Jurkat, Clone E6-1 (cell line): ENCODE measurements around the gene SUMF1.
A peak's percentile ranks its signal among the peaks of the same experiment; 100 is the strongest.

Source experiments
- DNase-seq: peaks from one replicate; pipeline ENCODE4 v3.0.0-alpha.2; 2011; ENCODE audit warnings: low read depth, low spot score
- H3K4me3 ChIP-seq: 2 replicates; pipeline ENCODE4 v1.5.1; 2011; ENCODE audit warnings: mild to moderate bottlenecking, low read length, control low read depth, moderate library complexity

The SUMF1 gene

DNA sequence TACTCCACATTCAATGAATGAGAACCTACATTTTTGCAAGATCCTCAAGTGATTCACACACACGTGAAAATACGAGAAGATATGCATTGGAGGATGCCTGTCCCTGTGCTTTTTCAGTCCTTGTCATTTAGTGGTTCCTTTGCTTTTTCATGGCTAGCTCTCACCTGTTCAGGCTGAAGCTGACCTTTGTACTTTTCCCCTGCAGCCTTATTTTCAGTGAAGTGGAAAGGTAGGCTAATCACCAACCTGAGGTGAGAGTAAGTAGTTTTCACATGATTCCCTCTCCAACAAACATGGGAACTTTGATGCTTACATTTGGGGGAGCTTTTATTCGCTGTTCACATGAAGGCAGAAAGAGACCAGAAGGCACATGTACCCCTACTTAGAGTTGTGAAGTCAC is 34.4 kb upstream of the SUMF1 start:
- DNase-seq: no peak
- H3K4me3 ChIP-seq: no peak overlapping the region

DNA sequence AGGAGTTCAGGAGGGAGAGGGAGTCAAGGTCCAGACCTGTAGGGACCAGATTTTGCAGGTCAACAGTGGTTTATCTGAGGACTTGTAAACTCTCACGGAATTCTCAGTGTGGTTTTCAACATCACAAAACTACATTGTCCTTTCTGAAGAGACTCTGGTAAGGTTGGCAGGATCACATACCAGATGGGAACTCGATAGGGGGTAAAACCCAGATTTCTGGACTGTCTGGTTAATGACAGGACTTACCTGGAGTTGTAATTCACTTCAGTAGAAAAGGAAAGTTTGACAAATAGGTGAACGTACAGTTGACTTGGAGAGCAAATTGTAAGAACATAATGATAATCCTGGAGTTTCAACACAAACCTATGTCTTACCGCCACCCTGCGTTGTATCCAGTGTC is 31.4 kb upstream of the SUMF1 start:
- DNase-seq: no peak
- H3K4me3 ChIP-seq: no peak overlapping the region

DNA sequence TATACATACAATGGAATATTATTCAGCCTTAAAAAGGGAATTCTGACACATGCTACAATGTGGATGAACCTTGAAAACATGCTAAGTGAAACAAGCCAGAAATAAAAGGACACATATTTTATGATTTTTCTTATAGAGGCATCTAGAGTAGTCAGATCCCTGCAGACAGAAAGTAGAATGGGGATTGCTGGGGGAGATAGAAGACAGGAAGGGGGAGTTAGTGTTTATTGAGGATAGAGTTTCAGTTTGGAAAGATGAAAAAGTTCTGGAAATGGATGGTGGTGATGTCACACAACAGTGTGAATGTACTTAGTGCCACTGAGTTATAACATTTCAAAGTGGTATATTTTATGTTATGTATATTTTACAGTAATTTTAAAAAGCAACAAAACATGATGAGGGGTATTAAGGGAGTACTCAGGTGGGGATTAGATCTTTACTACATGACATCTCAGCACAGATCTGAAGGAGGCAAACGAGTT is 30.8 kb upstream of the SUMF1 start:
- no peak overlapping the region for H3K4me3 ChIP-seq

DNA sequence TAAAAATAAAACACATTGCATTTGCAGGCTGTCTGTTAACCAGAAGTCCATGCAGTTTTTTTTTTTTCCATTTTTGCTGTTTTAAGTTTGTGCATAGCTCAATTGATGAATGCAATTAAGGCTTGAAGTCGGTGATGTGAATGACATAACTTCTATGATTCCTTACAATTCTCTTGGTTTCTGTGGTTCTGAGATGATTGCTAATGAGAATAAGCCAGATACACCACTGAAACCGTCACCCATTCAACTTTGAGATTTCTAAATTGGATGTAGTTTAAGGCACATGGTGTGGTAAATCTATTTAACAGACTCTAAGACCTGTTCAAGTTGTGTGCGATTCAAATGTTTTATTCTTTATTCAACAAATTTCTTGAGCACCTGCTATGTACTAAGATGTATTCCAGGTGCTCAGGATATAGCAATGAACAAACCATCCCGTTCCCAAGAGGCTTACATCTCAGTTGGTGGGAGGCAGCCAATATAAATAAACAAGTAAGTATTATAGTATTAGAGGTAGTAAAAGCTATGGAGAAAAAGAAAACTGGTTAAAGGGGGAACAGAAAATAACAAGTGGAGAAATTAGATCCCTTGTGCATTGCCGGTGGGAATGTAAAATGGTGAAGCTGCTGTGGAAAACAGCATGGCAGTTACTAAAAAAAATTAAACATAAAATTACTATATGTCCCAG is 30.1 kb upstream of the SUMF1 start:
- no peak overlapping the region for H3K4me3 ChIP-seq
- no peak for DNase-seq

More for the DNA sequence above, 30.8 kb upstream of the SUMF1 start:
- DNase-seq: no peak

- DNase-seq: no peak
- no peak overlapping the region for H3K4me3 ChIP-seq
Measured at GRCh38 chr3:4496087-4496452, 29.0 kb upstream of the SUMF1 start.

DNA sequence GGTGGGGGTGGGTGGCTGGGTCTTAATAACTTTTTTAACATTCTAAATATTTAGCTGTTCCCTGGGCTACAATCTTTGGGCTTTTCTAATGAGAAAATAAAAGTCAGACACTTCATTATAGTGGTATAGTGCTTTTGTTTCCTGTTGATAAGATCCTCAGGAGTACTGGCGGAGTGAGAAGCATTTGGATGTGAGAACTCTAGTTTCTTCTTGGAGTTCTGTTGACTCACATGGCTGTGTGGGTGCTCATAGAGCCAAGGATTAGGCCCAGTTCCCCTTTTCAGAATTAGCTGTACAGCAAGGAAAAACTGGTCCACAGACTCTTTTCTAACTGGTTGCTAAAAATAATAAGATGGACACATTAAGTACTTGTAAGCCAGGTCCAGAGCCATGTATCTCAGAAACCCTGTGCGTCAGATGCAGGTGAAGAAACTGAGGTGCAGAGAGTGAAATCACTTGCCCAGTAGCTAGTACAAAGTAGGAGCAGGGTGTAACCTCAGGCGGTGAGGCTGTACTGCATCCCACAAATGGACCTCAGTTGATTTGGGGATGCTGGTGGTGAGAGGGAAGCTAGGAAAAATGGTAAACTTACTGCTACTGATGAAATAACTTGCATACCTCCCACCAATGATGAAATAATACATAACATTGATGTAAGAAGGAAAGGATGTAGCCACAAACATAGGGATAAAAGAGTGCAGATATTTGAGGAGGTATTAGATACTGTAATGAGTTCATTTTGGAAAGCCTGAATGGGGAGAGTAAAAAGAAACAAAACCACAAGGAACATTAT is 28.4 kb upstream of the SUMF1 start:
- no peak for DNase-seq
- no peak overlapping the region for H3K4me3 ChIP-seq

GRCh38 chr3:4494895-4495264 is 27.8 kb upstream of the SUMF1 start:
- no peak overlapping the region for H3K4me3 ChIP-seq

GRCh38 chr3:4493941-4494894 is 27.1 kb upstream of the SUMF1 start:
- H3K4me3 ChIP-seq: peak overlapping the region; percentile 80
- DNase-seq: no peak

More at GRCh38 chr3:4494895-4495264, 27.8 kb upstream of the SUMF1 start:
- no peak for DNase-seq

DNA sequence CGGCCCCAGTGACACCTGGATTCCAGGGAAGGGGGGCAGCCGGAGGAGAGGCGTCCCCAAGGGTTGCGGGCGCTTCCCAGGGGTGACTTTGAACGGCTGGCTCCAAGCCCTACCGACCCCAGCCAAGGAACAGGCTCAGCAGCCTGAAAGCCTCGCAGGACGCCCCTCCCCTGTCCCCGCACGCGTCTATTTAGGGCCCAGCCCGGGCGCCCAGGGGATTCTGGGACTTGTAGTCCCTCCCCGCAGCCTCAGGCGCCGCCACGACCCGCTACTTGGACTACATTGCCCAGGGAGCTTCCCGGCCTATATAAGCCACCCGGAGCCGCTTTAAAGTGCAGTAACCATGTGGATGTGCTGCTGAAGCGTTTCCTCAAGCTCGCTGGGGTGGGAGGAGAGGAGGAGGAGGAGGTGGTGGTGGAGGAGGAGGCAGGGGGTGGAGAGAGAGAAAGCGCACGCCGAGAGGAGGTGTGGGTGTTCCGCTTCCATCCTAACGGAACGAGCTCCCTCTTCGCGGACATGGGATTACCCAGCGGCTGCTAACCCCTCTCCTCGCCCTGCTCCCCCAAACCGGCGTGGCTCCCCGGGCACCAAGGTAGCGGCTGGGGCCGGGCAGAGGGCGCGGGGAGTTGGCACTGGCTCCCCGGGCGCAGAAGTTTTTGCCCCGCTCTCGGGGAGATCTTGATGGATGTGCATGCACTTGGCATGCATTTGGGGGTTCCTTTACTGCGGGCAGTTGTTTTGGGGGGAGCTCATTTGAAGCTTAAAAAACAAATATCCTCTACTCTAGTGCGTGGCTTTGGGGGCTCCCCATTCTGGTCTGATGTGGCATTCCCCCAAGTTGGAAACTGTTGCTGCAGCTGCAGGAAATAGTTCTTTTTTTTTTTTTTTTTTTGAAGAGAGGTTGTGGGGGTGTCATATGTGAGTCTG is 26.2 kb upstream of the SUMF1 start, which contains the start of gene ITPR1:
TSS of gene ITPR1 (plus strand) at position 335 of the 927 bp plus-strand sequence. CDS start 23,144 bp downstream, outside the sequence.
- peak; percentile 99 for DNase-seq
- peak within 1 kb of the TSS; percentile 80 for H3K4me3 ChIP-seq

DNA sequence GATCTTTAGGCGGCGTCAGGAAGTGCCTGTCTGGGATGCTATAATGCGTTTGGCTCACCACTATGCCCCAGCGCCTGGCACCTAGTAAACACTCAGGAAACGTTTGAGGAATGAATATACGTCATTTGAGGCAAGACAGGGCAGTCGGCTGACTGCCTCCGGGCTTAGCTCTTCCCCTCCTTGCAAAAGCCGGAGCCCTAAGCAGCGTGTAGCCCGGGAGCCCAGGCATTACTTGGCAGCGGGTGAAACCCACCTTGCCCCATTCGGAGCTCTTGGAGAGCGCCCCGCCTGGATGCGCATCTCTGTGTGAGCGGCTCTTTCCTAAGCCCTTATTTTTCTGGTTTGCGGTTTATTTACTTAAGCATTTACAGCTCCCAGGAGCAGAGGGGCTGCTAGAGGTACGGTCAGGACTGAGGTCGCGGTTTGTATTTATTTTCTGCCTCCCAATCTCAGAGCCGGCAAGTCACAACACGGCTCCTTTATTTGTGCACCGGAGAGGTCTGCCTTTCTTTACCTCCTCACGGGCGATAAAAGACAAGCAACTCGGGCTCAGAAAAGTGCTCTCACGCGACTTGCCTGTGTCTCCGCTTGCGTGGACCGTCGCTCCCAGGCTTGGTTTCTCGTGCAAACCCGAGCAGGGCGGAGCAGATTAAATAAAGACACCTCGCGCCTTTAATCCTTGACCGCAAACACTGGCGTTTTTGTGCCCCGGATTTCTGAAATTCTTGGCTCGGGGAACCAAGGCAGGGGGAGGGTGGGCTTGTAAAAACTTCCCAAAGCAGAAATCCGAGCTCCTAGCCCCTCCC is 25.3 kb upstream of the SUMF1 start:
- no peak for DNase-seq
- peak overlapping the region; percentile 80 for H3K4me3 ChIP-seq

DNA sequence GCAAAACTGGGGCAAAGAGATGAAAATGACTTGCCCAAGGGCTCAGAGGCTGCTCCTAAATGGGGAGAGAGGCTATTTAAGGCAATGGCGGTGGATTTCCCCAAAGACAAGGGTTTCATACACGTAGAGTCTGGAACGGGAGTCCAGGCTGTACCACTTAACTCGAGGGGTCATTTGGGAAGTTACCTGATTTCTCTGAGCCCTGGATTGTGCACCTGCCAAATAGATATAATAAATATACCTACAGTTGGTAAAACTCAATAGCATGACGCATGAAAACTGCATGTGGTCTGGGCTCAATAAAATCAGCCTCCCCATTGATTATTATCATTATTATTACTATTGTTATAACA is 24.8 kb upstream of the SUMF1 start:
- no peak for DNase-seq

DNA sequence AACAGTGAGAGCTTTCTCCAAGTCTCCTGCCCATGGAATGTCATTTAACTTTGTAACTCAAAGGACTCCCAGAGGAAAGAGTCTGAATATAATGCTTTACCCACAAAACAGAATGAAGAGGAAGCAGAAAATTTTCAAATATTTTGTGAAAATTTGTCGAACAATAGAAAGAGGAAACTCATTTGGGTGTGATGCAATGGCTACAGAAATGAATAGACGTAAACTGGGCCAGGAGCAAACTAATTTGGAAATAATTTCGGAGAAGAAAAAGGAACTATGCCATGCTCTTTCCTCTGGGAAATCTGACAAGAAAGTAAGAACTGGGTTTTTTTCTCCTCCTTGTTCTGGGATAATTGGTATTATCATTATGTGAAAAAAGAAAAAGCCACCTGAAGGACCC is 11.2 kb upstream of the SUMF1 start:
- no peak for DNase-seq
- H3K4me3 ChIP-seq: no peak overlapping the region

More for the DNA sequence above, 24.8 kb upstream of the SUMF1 start:
- peak overlapping the region; percentile 80 for H3K4me3 ChIP-seq

DNA sequence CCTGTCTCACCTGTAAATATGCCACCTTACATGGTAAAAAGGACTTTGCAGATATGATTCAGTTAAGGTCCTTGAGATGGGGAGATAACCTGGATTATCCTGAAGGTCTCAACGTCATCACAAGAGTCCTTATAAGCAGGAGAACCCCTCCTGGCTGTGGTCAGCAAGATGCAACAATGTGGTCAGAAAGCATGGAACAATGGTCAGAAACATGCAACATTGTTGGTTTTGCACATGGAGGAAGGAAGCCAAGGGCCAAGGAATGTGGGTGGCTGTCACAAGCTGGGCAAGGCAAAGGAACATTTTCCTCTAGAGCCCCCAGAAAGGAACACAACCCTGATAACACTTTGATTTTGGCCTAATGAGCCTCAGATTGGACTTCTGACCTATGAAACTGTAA is 9.4 kb upstream of the SUMF1 start:
- DNase-seq: no peak
- H3K4me3 ChIP-seq: no peak overlapping the region

DNA sequence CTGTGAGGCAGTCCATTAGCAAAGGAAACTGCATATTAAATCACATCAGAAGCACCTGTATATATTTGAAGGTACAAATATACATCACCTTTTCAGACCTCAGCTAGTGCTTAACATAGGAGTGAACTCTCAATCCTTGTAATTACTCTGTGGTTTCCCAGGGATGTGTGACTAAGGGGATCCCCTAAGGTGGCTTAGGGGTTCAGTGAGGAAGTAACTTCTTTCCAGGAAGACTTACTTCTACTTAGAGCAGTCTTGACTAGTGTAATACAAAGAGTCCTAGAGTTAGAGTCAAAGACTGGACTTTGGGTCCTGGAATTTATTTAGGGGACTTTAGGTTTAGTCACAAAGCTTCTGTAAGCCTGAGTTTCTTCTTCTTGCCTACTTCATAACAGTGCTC is 8.7 kb upstream of the SUMF1 start:
- DNase-seq: no peak
- H3K4me3 ChIP-seq: no peak overlapping the region

- peak; percentile 14 for DNase-seq
- H3K4me3 ChIP-seq: no peak overlapping the region
Measured at GRCh38 chr3:4474683-4475490, 7.8 kb upstream of the SUMF1 start.

GRCh38 chr3:4472766-4473165 is 5.7 kb upstream of the SUMF1 start:
- DNase-seq: no peak
- H3K4me3 ChIP-seq: no peak overlapping the region

DNA sequence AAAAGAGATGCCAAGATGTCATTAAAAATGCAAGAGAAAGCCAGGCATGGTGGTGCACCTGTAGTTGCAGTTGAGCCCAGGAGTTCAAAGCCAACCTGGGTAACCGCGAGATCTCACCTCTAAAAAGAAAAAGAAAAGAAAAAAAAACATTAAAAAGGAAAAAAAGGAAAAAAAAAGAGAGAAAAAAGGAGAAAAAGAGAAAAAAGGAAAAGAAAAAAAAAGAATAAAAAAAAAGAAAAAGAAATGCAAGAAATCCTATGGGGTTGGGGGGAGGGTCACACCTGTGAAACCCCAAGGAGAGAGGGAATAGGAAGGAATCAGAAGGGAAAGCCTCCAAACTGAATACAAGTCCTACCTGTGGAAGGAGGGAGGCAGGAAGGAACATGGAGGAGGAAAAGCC is 5.2 kb upstream of the SUMF1 start:
- no peak overlapping the region for H3K4me3 ChIP-seq
- no peak for DNase-seq
